GM23338 (cell line): ENCODE results near the gene AFF1. TPM values are rescaled to one million over a fixed set of nuclear protein-coding genes. Genes with fewer than 3 reads are reported as not detected.

Experiments used
- ATAC-seq: fragments of 200-7000 bp; cut with Tn5 transposase; 3 replicates; pipeline ENCODE4 v1.9.1; 2020
- DNase-seq: peaks from one replicate; pipeline ENCODE4 v3.0.0-alpha.2; 2015; ENCODE audit warnings: low spot score
- H2AFZ ChIP-seq: fragments of 200-600 bp; sonication (generic); 2 replicates; pipeline ENCODE4 v1.8.0; 2016; ENCODE audit warnings: antibody characterized with exemption, mild to moderate bottlenecking, moderate library complexity
- H3F3A ChIP-seq: fragments of 200-600 bp; sonication (generic); replicated peaks from 2 replicates; pipeline ENCODE4 v1.8.0; 2017; ENCODE audit warnings: antibody characterized with exemption, mixed run types, low read depth
- H3K27ac ChIP-seq: fragments of 200-600 bp; sonication (generic); 2 replicates; pipeline ENCODE4 v1.6.1; 2016; ENCODE audit warnings: low read depth
- H3K27me3 ChIP-seq: fragments of 200-600 bp; sonication (generic); 2 replicates; pipeline ENCODE4 v1.8.0; 2016; ENCODE audit warnings: mild to moderate bottlenecking, mixed run types, moderate library complexity; ENCODE audit not compliant: insufficient read depth
- H3K36me3 ChIP-seq: fragments of 200-600 bp; sonication (generic); 2 replicates; pipeline ENCODE4 v1.8.0; 2016; ENCODE audit warnings: mild to moderate bottlenecking; ENCODE audit not compliant: insufficient read depth
- H3K4me1 ChIP-seq: fragments of 200-600 bp; sonication (generic); 2 replicates; pipeline ENCODE4 v1.8.0; 2016; ENCODE audit warnings: mild to moderate bottlenecking, moderate library complexity; ENCODE audit not compliant: insufficient read depth
- H3K4me2 ChIP-seq: fragments of 200-600 bp; sonication (generic); 2 replicates; pipeline ENCODE4 v1.7.1; 2017; ENCODE audit warnings: mixed run types
- H3K4me3 ChIP-seq: fragments of 200-600 bp; sonication (generic); 2 replicates; pipeline ENCODE4 v1.6.1; 2016; ENCODE audit warnings: mixed run types
- H3K79me2 ChIP-seq: fragments of 200-600 bp; sonication (generic); replicated peaks from 2 replicates; pipeline ENCODE4 v1.8.0; 2017; ENCODE audit warnings: mild to moderate bottlenecking; ENCODE audit not compliant: insufficient read depth
- H3K9me2 ChIP-seq: fragments of 200-600 bp; sonication (generic); 2 replicates; pipeline ENCODE4 v1.8.0; 2017; ENCODE audit not compliant: insufficient read depth
- H4K20me1 ChIP-seq: fragments of 200-600 bp; sonication (generic); replicated peaks from 2 replicates; pipeline ENCODE4 v1.8.0; 2017; ENCODE audit warnings: mild to moderate bottlenecking; ENCODE audit not compliant: insufficient read depth
- H3K27ac Mint-ChIP-seq: 2 replicates; pipeline ENCODE4 v1.8.0; 2020; ENCODE audit warnings: inconsistent platforms, mild to moderate bottlenecking, moderate library complexity, mixed read lengths
- H3K27me3 Mint-ChIP-seq: 3 replicates; pipeline ENCODE4 v1.8.0; 2022; ENCODE audit warnings: low read depth, mild to moderate bottlenecking, moderate library complexity, mixed read lengths, inconsistent platforms; ENCODE audit not compliant: insufficient read depth, poor library complexity
- H3K36me3 Mint-ChIP-seq: 3 replicates; pipeline ENCODE4 v1.8.0; 2021; ENCODE audit warnings: low read depth, mild to moderate bottlenecking, inconsistent platforms, moderate library complexity, mixed read lengths
- H3K4me1 Mint-ChIP-seq: 3 replicates; pipeline ENCODE4 v1.8.0; 2020; ENCODE audit warnings: mild to moderate bottlenecking, inconsistent platforms, mixed read lengths
- H3K4me3 Mint-ChIP-seq: 3 replicates; pipeline ENCODE4 v1.8.0; 2021; ENCODE audit warnings: moderate library complexity, mild to moderate bottlenecking, inconsistent platforms, mixed read lengths
- H3K9me3 Mint-ChIP-seq: 3 replicates; pipeline ENCODE4 v1.8.0; 2020; ENCODE audit warnings: moderate library complexity, mild to moderate bottlenecking, inconsistent platforms, mixed read lengths
- CREB1 ChIP-seq: fragments of 250-450 bp; sonication (Bioruptor Pico); IDR thresholded peaks from 2 replicates; pipeline ENCODE4 v1.5.0; 2020; ENCODE audit warnings: low read depth, mild to moderate bottlenecking, moderate library complexity
- CTCF ChIP-seq, 2 experiments: fragments of 200-600 bp in 1 of 2; sonication (generic) in 1 of 2; conservative IDR thresholded peaks; 2 replicates each; pipeline versions ENCODE4 v1.5.1 to v1.6.1; 2016 to 2017; ENCODE audit warnings: antibody characterized with exemption in 2 of 2, low read depth in 2 of 2, mild to moderate bottlenecking in 2 of 2, moderate library complexity in 1 of 2
- ETS1 ChIP-seq: IDR thresholded peaks from 2 replicates; pipeline ENCODE4 v1.6.1; 2016; ENCODE audit warnings: antibody characterized with exemption
- EZH2 ChIP-seq: fragments of 200-600 bp; sonication (generic); IDR thresholded peaks from one replicate; pipeline ENCODE4 v1.8.0; 2017; ENCODE audit warnings: antibody characterized with exemption, mild to moderate bottlenecking, low read depth; ENCODE audit not compliant: unreplicated experiment
- EZH2phosphoT487 ChIP-seq: fragments of 200-600 bp; sonication (generic); IDR thresholded peaks from one replicate; pipeline ENCODE4 v1.8.1; 2018; ENCODE audit warnings: antibody characterized with exemption; ENCODE audit not compliant: unreplicated experiment
- JUNB ChIP-seq: IDR thresholded peaks from one replicate; pipeline ENCODE4 v1.6.1; 2016; ENCODE audit warnings: antibody characterized with exemption; ENCODE audit not compliant: unreplicated experiment
- NANOG ChIP-seq: IDR thresholded peaks from 2 replicates; pipeline ENCODE4 v1.6.1; 2016; ENCODE audit warnings: antibody characterized with exemption, borderline replicate concordance
- POLR2AphosphoS5 ChIP-seq: IDR thresholded peaks from 2 replicates; pipeline ENCODE4 v1.6.1; 2016; ENCODE audit warnings: antibody characterized with exemption, low read depth
- REST ChIP-seq: IDR thresholded peaks from one replicate; pipeline ENCODE4 v1.6.1; 2018; ENCODE audit warnings: antibody characterized with exemption; ENCODE audit not compliant: unreplicated experiment
- STAT1 ChIP-seq: IDR thresholded peaks from one replicate; pipeline ENCODE4 v1.6.1; 2016; ENCODE audit warnings: antibody characterized with exemption; ENCODE audit not compliant: unreplicated experiment
- ZNF114 ChIP-seq: fragments of 250-450 bp; sonication (Bioruptor Pico); IDR thresholded peaks from 2 replicates; pipeline ENCODE4 v1.5.0; 2020; ENCODE audit warnings: mild to moderate bottlenecking, moderate library complexity
- ZNF331 ChIP-seq: fragments of 250-450 bp; sonication (Bioruptor Pico); IDR thresholded peaks from 2 replicates; pipeline ENCODE4 v1.5.0; 2020; ENCODE audit warnings: low read depth, mild to moderate bottlenecking, moderate library complexity
- ZNF462 ChIP-seq: fragments of 250-450 bp; sonication (Bioruptor Pico); IDR thresholded peaks from 2 replicates; pipeline ENCODE4 v1.5.0; 2020; ENCODE audit warnings: mild to moderate bottlenecking, moderate library complexity
- polyA plus RNA-seq: library from polyadenylated mRNA; unstranded; fragments of >200 nt; fragmentation: Nextera tagmentation; extraction: Ambion mirVana; gene quantifications from 2 replicates; pipeline ENCODE4 v1.2.1, GENCODE V29; 2016
- total RNA-seq: library from RNA; depleted of rRNA; stranded (reverse); fragments of >200 nt; shearing (Covaris generic); gene quantifications from 2 replicates; pipeline ENCODE4 v1.2.3, GENCODE V29; 2014

Gene AFF1
- total and polyA plus RNA-seq, 2 experiments from 2014 or later = 42.6 to 67.2 TPM

GRCh38 chr4:87065021-87065420 is 130.2 kb downstream of the AFF1 start:
- peaks cover 77% of the 10 kb centered on the region for H3K79me2 ChIP-seq
- no peak overlapping the region for H3K4me3 Mint-ChIP-seq

More at GRCh38 chr4:87065021-87065420, 130.2 kb downstream of the AFF1 start:
- H3K4me3 ChIP-seq = no peak overlapping the region
- H3K4me1 ChIP-seq = peaks cover 11% of the 10 kb centered on the region; the same call in 1 of the 2 replicates
- H3K4me2 ChIP-seq = no peak overlapping the region
- Mint-ChIP-seq H3K36me3 (no peaks in the 10 kb centered on the region; the same call in 2 of the 3 replicates), H3K9me3 (no peaks in the 10 kb centered on the region), H3K27ac (no peak overlapping the region), H3K4me1 (peaks cover 11% of the 10 kb centered on the region), H3K27me3 (peaks cover 6% of the 10 kb centered on the region)
- H4K20me1 ChIP-seq = peaks cover 25% of the 10 kb centered on the region
- H3F3A ChIP-seq = no peaks in the 10 kb centered on the region
- ATAC-seq (no peak), DNase-seq (no peak)
- H3K27ac ChIP-seq = no peak overlapping the region
- TF ChIP-seq NANOG (no peak), ZNF331 (no peak), STAT1 (no peak), ETS1 (no peak), CTCF (conservative IDR thresholded peaks at IDR 0.05; ENCODE audit: low read depth in 2 of 2) (no peak), CREB1 (CRISPR knock-in tag) (no peak), POLR2AphosphoS5 (no peak), JUNB (no peak), EZH2phosphoT487 (no peak), EZH2 (no peak), ZNF114 (CRISPR knock-in tag) (no peak), REST (no peak), ZNF462 (CRISPR knock-in tag) (no peak)
- no peaks in the 10 kb centered on the region for H3K9me2 ChIP-seq
- no peaks in the 10 kb centered on the region for H3K27me3 ChIP-seq
- H3K36me3 ChIP-seq = no peaks in the 10 kb centered on the region
- H2AFZ ChIP-seq = no peak overlapping the region
